Keratinocyte (primary cell): Measurements from ENCODE around the gene CYCS. TPM values are rescaled to one million over a fixed set of nuclear protein-coding genes. Genes with fewer than 3 reads are reported as not detected.

Experiments used
- DNase-seq: peaks from one replicate; pipeline ENCODE4 v3.0.0-alpha.2; 2011; ENCODE audit warnings: low read depth, missing footprints, low spot score
- FAIRE-seq: peaks from 2 replicates; lab custom pipeline; 2011; peaks lifted over from hg19 to GRCh38; lab: Jason Lieb, UNC
- H2AFZ ChIP-seq: 2 replicates; pipeline ENCODE4 v1.6.0; 2012; ENCODE audit warnings: low read length, control low read depth, inconsistent platforms; ENCODE audit not compliant: control insufficient read depth
- H3K27ac ChIP-seq: 2 replicates; pipeline ENCODE4 v1.5.1; 2011; ENCODE audit warnings: low read length; ENCODE audit not compliant: control insufficient read depth, insufficient read depth
- H3K27me3 ChIP-seq: 3 replicates; pipeline ENCODE4 v1.6.0; 2011; ENCODE audit warnings: low read length; ENCODE audit not compliant: control insufficient read depth, insufficient read depth; ENCODE audit errors: extremely low read depth
- H3K36me3 ChIP-seq, 2 experiments: 2 replicates in 1 of 2; 3 replicates in 1 of 2; pipeline ENCODE4 v1.5.1; 2011; ENCODE audit warnings: low read length in 2 of 2, mild to moderate bottlenecking in 1 of 2; ENCODE audit not compliant: control insufficient read depth in 2 of 2, insufficient read depth in 2 of 2; ENCODE audit errors: extremely low read depth in 1 of 2
- H3K4me1 ChIP-seq: 3 replicates; pipeline ENCODE4 v1.5.1; 2011; ENCODE audit warnings: low read length; ENCODE audit not compliant: control insufficient read depth, insufficient read depth; ENCODE audit errors: extremely low read depth
- H3K4me2 ChIP-seq: 3 replicates; pipeline ENCODE4 v1.6.0; 2011; ENCODE audit warnings: low read depth, low read length; ENCODE audit not compliant: control insufficient read depth, insufficient read depth; ENCODE audit errors: extremely low read depth
- H3K4me3 ChIP-seq, 3 experiments: fragments of 200-600 bp in 1 of 3; sonication (generic) in 1 of 3; 2 replicates in 2 of 3; 3 replicates in 1 of 3; pipeline ENCODE4 v1.5.1; 2011 to 2016; ENCODE audit warnings: low read length in 3 of 3, mild to moderate bottlenecking in 3 of 3, control low read depth in 2 of 3, inconsistent platforms in 1 of 3, low read depth in 1 of 3, mixed read lengths in 1 of 3, mixed run types in 1 of 3, moderate library complexity in 1 of 3; ENCODE audit not compliant: control insufficient read depth in 2 of 3, insufficient read depth in 2 of 3; ENCODE audit errors: extremely low read depth in 1 of 3
- H3K79me2 ChIP-seq: 2 replicates; pipeline ENCODE4 v1.6.0; 2012; ENCODE audit warnings: low read length; ENCODE audit not compliant: control insufficient read depth, insufficient read depth
- H3K9ac ChIP-seq: 3 replicates; pipeline ENCODE4 v1.6.0; 2011; ENCODE audit warnings: low read length; ENCODE audit not compliant: control insufficient read depth, insufficient read depth; ENCODE audit errors: extremely low read depth
- H3K9me1 ChIP-seq: 3 replicates; pipeline ENCODE4 v1.6.0; 2011; ENCODE audit warnings: low read length; ENCODE audit not compliant: control insufficient read depth, insufficient read depth; ENCODE audit errors: extremely low read depth
- H3K9me3 ChIP-seq: 2 replicates; pipeline ENCODE4 v1.5.1; 2012; ENCODE audit warnings: low read depth, low read length; ENCODE audit not compliant: control insufficient read depth
- H4K20me1 ChIP-seq: 3 replicates; pipeline ENCODE4 v1.6.0; 2011; ENCODE audit warnings: low read length; ENCODE audit not compliant: control insufficient read depth, insufficient read depth; ENCODE audit errors: extremely low read depth
- CTCF ChIP-seq, 3 experiments: IDR thresholded peaks in 1 of 3; conservative IDR thresholded peaks in 1 of 3; optimal IDR thresholded peaks in 1 of 3; 2 replicates in 2 of 3; 3 replicates in 1 of 3; pipeline versions ENCODE3 to v1.5.1; 2011; ENCODE audit warnings: low read length in 3 of 3, mild to moderate bottlenecking in 3 of 3, moderate library complexity in 2 of 3, control low read depth in 1 of 3, inconsistent platforms in 1 of 3; ENCODE audit not compliant: insufficient read depth in 2 of 3; ENCODE audit errors: extremely low read depth in 1 of 3
- EZH2 ChIP-seq: IDR thresholded peaks from one replicate; pipeline ENCODE4 v1.6.1; 2012; ENCODE audit warnings: inconsistent platforms, mild to moderate bottlenecking, low read length, moderate library complexity
- dilution Hi-C: fragments of 300-500 bp; cut with MboI; formaldehyde crosslinking; loops from one replicate; pipeline ENCODE4 v1.7.0; 2020; ENCODE audit warnings: low sequenced_read_pairs; ENCODE audit not compliant: extremely low pct_ligation_motif_present
- polyA plus RNA-seq, 5 experiments: library from polyadenylated mRNA; depleted of rRNA in 3 of 5; stranded (reverse) in 3 of 5; stranded (forward) in 1 of 5; unstranded in 1 of 5; fragments of >200 nt; gene quantifications; 1 replicate in 1 of 5; 2 replicates in 3 of 5; 3 replicates in 1 of 5; pipeline versions ENCODE4 v1.2.1 to v1.2.3, GENCODE V29; 2011 to 2012; ENCODE audit warnings: missing spikeins in 2 of 5, low read depth in 1 of 5, low replicate concordance in 1 of 5

Gene CYCS
- polyA plus RNA-seq, 1 donor (not counting 4 experiments of a cell fraction or from before 2014, with no cell fraction given): 176 TPM

- no peaks in the 10 kb centered on the region for H3K79me2 ChIP-seq
- H3K4me3 ChIP-seq: no peak overlapping the region
- no peak overlapping the region for H3K9ac ChIP-seq
- no peaks in the 10 kb centered on the region for H3K27me3 ChIP-seq
- TF ChIP-seq EZH2: no peak
- no peaks in the 10 kb centered on the region for H3K4me1 ChIP-seq
- no peak for DNase-seq
- no peak for FAIRE-seq
- dilution Hi-C loops: no loop called here
- no peak overlapping the region for H3K4me2 ChIP-seq
- no peak overlapping the region for H3K27ac ChIP-seq
- H3K36me3 ChIP-seq: no peaks in the 10 kb centered on the region
- H3K9me3 ChIP-seq: no peaks in the 10 kb centered on the region
- H2AFZ ChIP-seq: no peak overlapping the region
- no peaks in the 10 kb centered on the region for H3K9me1 ChIP-seq
- no peaks in the 10 kb centered on the region for H4K20me1 ChIP-seq
These were observed 9.4 kb upstream of the CYCS start for GRCh38 chr7:25134358-25135010.

DNA sequence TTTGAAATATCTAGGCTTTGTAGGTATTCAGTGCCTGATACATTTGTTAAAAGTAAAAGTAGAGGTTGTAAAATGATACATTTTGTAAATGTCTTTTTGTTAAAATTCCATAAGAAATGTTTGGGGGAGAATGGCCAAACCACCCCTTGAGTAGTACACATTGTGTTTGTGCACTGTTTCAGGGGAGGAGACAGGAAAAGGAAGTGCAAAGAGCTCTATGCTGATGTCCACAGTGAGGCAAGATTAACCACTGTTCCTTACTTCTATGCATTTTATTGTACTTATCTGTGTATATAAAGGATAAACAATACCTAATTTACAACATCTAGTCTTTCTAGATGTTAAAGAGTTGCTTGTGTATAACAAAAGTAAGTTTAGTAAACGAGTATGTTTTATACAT lies 7.4 kb upstream of the CYCS start:
- H3K9me1 ChIP-seq: no peaks in the 10 kb centered on the region
- FAIRE-seq (no peak), DNase-seq (no peak)
- no peak overlapping the region for H3K4me2 ChIP-seq
- no peaks in the 10 kb centered on the region for H4K20me1 ChIP-seq
- H3K27ac ChIP-seq: no peak overlapping the region
- no peaks in the 10 kb centered on the region for H3K9me3 ChIP-seq
- no peak overlapping the region for H3K9ac ChIP-seq
- no peaks in the 10 kb centered on the region for H3K27me3 ChIP-seq
- H3K79me2 ChIP-seq: no peaks in the 10 kb centered on the region
- peak overlapping the region; percentile 8 for H2AFZ ChIP-seq
- no peaks in the 10 kb centered on the region for H3K36me3 ChIP-seq
- TF ChIP-seq CTCF (optimal IDR thresholded peaks at IDR 0.05 in 1 of 3, IDR thresholded peaks at IDR 0.05 in 1 of 3, conservative IDR thresholded peaks at IDR 0.05 in 1 of 3; ENCODE audit: extremely low read depth in 1 of 3, insufficient read depth in 2 of 3, low read length in 3 of 3): no peak
- no peak for TF ChIP-seq EZH2
- H3K4me1 ChIP-seq: no peaks in the 10 kb centered on the region
- no peak overlapping the region for H3K4me3 ChIP-seq
- dilution Hi-C loops: no loop called here

GRCh38 chr7:25126751-25127150 lies 1.7 kb upstream of the CYCS start:
- FAIRE-seq: no peak
- Histone ChIP-seq H3K36me3 (peaks cover 5 to 9% of the 10 kb centered on the region in 2 experiments), H3K4me1 (peaks cover 9% of the 10 kb centered on the region), H3K9me1 (no peaks in the 10 kb centered on the region), H3K27ac (no peak overlapping the region), H3K79me2 (peaks cover 25% of the 10 kb centered on the region), H3K27me3 (no peaks in the 10 kb centered on the region), H3K4me2 (no peak overlapping the region), H3K9me3 (no peaks in the 10 kb centered on the region), H4K20me1 (peaks cover 2% of the 10 kb centered on the region), H3K9ac (no peak overlapping the region), H2AFZ (peak overlapping the region; percentile 40), H3K4me3 (no peak overlapping the region)
- DNase-seq: no peak
- dilution Hi-C loops: no loop called here
- TF ChIP-seq EZH2: no peak
- no peak for TF ChIP-seq CTCF (optimal IDR thresholded peaks at IDR 0.05 in 1 of 3, IDR thresholded peaks at IDR 0.05 in 1 of 3, conservative IDR thresholded peaks at IDR 0.05 in 1 of 3; ENCODE audit: extremely low read depth in 1 of 3, insufficient read depth in 2 of 3, low read length in 3 of 3)
